NCI-H345 treated with DMSO at 0.1 percent for 48 hours (cell line): ENCODE data around the gene FRMD4A.
A peak's percentile ranks its signal among the peaks of the same experiment; 100 is the strongest.
"Not testable (repeated sequence)": the region's sequence is repeated elsewhere in the genome, so short reads cannot be mapped to it uniquely, and the experiment has no call there.

ENCODE experiments used
- DNase-seq: peaks from one replicate; lab custom pipeline; 2025; ENCODE audit not compliant: unreplicated experiment; lab: John Stamatoyannopoulos, UW

FRMD4A gene

GRCh38 chr10:13803566-13804554, 526.9 kb downstream of the FRMD4A start:
- DNase-seq: peak; percentile 78

GRCh38 chr10:13801907-13802288, 528.8 kb downstream of the FRMD4A start:
- no peak for DNase-seq

DNA sequence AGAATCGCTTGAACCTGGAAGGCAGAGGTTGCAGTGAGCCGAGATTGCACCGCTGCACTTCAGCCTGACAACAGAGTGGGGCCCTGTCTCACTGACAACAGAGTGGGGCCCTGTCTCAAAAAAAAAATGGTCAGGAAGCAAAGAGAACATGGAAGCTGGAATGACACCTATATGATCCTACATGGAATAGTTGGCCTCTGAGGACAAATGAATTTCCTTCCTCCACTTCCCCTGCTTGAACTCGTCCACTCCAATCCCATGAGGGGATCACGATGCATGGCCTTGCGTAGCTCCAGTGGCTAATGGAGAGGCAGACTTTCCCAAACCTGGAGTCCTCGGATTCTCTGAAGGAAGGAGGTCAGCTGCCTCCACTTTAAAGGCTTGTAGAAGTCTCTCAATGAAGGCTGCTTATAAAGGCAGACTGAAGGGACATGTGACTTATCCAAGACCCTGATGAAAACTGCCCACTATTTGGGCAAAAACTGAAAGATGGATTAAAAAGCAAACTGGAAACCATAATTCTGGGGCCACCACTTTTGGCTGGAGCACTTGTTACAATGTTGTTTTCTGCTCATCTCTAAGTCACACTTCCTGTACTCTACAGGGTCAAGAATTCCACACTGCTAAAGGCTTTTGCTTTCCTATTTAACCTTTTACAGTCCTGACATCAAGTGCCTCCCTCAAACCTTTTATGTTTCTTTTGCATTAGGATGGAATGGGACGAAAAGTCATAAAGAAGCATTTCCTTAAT, 529.4 kb downstream of the FRMD4A start:
- no peak for DNase-seq

DNA sequence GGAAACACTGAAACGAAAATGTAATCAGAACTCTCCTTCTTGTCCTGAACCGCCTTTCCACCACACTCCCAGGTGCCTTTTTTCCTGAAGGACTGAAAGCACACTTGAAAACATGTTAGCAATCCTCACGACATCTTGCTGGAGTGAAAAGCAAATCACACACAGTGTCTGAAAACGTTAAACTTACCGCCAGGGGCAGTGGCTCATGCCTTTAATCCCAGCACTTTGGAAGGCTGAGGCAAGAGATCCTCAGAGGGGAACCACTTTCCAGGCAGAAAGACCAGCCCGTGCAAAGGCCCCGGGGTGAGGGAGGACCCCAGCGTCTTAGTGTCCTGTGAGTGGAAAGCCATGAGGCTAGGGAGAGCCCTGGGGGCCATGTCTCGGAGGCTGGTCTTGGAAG, 533.6 kb downstream of the FRMD4A start:
- DNase-seq: no peak

DNA sequence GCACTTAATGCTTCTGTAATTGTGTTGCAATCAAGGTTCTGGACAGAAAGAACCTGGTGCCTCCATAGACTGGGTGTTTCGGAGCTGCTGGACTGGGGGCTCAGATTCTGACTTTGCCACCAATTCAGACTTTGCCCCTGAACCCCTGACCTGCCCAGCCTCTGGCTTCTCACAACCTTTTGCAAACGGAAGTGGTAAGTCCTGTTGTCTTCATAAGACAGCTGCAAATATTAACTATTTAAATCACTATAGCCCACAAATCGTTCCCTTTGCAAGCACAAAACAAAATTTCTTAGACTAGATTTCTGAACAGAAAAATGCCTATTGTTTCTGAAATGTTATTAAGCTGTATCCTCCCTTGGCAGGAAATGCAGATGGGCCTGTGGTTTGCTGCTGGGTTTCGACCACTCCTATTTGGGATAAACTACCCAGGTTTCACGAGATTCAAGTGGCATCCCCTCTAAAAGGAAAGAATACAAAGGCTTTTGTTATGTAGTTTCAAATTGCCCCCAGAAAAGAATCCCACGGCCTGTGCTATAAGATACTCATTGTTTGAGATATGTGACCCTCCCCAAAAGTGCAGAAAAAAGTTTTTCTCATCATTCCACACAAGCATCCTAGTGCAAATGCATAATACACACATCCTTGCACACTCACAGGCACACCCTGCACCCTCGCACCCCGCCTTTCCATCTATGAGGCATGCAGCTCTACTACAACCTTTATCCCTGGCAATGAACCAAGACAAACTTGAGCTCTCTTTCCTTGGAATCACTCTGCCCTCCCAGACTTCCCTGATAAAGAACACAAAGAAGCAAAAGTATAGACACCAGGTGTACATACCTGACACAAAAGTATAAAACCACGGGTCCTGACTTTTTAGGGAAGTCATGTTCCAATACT, 534.8 kb downstream of the FRMD4A start:
- no peak for DNase-seq

- no peak for DNase-seq
These were observed 535.6 kb downstream of the FRMD4A start for GRCh38 chr10:13794992-13795612.

GRCh38 chr10:13792006-13792405, 538.7 kb downstream of the FRMD4A start:
- DNase-seq: no peak

DNA sequence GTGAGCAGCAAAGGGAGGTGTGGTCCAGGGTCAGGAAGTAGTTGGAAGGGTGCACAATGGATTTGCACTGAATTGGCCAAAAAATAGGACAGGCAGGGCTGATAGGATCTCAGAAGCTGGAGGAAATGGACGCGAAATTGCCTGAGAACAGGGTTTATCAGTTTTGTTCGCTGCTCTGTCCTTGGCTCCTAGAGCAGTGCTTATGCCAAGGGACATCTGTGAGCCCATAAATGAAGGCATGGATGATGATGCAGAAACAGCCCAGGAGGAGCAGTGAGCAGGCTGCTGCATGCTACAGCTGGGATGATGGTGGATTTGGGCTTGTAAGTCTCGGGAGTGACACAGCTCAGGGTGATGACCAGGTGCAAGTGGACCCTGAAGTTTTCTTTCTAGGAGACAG, 539.2 kb downstream of the FRMD4A start:
- no peak for DNase-seq

DNA sequence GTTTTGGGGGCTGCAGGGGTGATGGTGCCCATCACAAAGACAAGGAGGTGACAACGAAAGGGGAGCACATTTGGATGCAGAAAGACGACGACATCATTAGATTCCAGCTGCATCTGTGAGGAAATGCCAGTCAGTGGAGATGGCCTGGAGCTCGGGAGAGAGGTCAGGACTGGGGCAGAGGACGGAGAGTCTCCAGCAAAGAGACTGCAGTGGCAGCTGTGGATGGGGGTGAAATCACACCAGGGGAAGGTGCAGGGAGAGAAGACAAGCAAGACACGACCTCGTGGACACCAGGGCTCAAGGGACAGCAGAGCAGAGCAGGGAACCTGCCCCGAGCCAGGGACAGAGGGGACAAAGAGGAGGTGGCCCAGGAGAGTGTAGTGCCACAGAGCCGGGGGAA, 540.5 kb downstream of the FRMD4A start:
- no peak for DNase-seq

- no peak for DNase-seq
These were observed 541.3 kb downstream of the FRMD4A start for GRCh38 chr10:13789448-13789829.

DNA sequence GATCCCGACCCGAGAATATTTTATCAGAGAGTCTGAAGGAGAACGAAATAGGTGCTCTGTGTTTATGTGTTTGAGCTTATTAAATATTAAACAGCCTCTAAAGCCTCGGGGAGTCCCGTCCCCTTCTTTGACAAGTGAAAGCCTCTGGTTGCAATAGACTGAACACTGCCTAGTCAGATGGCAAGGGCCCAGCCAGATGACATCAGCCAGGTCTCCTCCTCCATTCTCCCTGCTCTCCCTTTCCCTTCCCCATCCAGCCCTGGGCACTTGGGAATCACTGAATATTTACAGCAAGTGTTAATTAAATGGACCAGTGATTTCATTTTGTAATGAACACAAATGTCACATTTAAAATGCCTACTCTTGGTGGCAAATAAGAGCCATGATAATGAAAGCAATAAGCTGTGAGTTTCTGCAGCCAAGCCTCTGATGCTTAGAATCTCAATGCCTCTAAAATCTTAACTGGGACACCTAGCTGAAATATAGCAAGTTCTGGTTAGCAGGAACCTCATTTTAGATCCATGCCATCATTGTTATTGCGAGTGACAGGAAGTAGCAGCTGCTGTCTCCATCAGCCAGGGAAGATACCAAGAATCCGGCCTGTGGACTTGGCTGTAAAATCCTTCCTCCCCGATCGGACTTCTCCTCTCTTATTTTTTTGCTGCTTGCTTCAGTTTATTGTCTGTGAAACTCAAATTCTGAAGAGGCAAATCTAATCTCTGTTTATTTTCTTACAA, 541.8 kb downstream of the FRMD4A start:
- DNase-seq: no peak

DNA sequence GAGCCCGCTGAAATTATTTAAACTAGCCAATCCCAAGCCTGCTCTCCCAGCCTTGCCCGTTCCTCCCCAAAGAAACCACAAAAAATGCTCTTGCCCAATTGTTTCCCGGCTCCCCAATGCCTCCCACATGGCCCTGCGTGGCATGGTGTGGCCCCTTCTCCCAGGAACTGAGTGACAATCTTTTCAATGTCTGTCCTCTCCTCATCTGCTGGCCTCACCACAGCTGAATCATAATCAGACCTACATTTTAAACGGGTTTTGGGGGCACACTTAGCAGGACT, 542.5 kb downstream of the FRMD4A start:
- no peak for DNase-seq

GRCh38 chr10:13787015-13787421, 543.7 kb downstream of the FRMD4A start:
- no peak for DNase-seq

DNA sequence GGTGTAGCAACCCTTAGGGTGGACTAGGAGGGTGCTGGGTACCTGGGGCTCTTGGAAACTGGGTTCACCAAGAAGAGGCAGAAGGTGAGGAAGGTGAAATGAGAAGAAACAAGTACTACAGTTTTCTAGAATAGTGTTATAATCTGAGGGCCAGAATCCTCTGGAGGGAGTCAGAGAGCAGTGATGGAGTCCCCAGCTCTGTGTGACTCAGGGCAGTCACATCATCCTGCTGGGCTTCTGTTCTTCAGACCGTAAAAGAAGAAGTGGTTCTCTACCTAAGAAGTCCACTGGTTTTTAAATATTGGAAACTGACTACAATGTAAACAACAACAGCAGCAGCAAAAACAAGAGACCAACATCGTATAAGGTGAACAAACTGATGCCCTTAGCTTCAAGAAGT, 546.7 kb downstream of the FRMD4A start:
- DNase-seq: no peak

GRCh38 chr10:13779748-13780147, 551.0 kb downstream of the FRMD4A start:
- no peak for DNase-seq

DNA sequence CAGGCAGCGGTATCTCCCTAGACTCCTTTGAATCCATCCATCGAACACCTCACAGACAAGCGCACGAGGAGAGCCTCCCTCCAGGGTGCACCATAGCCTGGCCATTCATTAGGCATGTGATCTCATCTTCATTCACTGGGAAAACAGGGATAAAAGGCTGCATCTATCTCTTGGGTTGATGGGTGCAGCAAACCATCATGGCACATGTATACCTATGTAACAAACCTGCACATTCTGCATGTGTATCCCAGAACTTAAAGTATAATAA, 552.1 kb downstream of the FRMD4A start:
- not testable (repeated sequence) for DNase-seq

- no peak for DNase-seq
These were observed 553.8 kb downstream of the FRMD4A start for GRCh38 chr10:13776861-13777311.

DNA sequence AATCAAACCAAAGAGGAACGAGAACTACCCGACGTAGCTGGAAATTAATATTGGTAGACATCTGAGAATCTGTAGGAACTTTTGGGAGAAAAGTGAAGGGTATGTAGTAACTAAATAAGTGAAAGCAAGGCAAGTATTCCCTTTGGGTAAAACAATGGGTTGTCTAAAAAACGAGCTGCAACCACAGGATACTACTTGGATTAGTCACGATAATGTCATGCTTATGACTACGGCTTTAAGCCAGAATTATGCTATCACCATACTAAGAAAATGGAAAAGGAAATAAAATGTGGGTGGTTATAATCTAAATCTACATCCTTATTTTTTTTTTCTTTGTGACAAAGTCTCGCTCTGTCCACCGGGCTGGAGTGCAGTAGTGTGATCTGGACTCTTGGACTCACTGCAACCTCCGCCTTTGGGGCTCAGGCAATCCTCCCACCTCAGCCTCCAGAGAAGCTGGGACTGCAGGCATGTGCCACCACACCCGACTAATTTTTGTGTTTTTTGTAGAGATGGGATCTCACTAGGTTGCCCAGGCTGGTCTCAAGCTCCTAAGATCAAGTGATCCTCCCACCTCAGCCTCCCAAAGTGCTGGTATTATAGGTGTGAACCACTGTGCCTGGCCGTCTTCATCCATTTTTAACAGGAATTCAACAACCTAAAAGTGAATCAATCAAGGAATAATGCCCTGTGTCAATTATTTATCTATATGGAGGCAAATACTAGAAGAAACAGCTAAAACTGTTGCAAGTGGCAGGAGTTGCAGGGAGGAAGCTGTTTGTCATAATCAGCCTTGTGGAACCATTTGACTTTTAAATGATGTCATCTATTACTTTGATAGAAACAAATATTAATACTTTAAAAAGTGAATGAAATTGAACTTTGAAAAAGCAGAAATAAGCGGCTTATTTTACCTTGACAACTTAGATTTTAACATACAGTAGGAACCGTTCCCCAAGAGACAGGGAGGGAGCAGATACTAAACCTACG, 554.6 kb downstream of the FRMD4A start:
- no peak for DNase-seq

DNA sequence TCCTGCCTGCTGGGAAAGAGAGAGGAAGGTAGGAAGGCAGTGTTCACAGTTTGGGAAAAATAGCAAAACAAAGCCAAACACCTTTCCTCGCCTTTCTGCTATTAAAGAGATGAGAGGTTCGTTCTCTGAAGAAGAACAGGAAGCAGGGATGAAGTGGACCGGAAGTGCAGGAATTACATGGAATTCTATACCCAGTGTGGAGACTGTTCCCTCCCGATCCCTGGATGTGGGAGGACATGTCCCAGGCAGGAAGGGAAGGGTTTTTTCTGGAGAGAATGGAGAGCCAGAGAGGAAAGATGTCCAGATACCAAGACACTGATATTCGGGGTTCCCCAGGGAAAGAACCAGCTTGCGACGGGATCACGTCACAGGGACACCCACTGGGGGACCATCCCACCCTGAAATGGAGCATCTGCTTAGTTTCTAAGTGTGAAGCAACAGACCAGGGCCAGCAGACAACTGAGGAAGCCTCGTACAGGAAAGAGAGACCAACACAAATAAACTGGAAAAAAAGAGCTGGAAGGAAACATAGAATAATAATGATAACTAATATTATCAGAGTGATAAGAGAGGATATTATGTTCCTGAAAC, 556.3 kb downstream of the FRMD4A start:
- DNase-seq: no peak
